Parathyroid adenoma (tissue), 2 donors: ENCODE measurements around the gene AHSG.

Experiments used
- H2AFZ ChIP-seq: fragments of 300-600 bp; sonication (generic); one replicate; pipeline ENCODE4 v1.7.0; 2017; ENCODE audit warnings: antibody characterized with exemption, mild to moderate bottlenecking
- H3K27ac ChIP-seq: fragments of 300-600 bp; sonication (generic); one replicate; pipeline ENCODE4 v1.7.0; 2017
- H3K27me3 ChIP-seq: fragments of 300-600 bp; sonication (generic); one replicate; pipeline ENCODE4 v1.7.0; 2017; ENCODE audit warnings: low read length; ENCODE audit not compliant: control insufficient read depth, insufficient read depth
- H3K36me3 ChIP-seq: fragments of 300-600 bp; sonication (generic); one replicate; pipeline ENCODE4 v1.7.0; 2017; ENCODE audit warnings: low read length; ENCODE audit not compliant: control insufficient read depth, insufficient read depth
- H3K4me1 ChIP-seq: fragments of 300-600 bp; sonication (generic); one replicate; pipeline ENCODE4 v1.7.0; 2017; ENCODE audit warnings: control low read depth
- H3K4me2 ChIP-seq: fragments of 300-600 bp; sonication (generic); one replicate; pipeline ENCODE4 v1.7.0; 2017; ENCODE audit warnings: low read length
- H3K4me3 ChIP-seq: fragments of 300-600 bp; sonication (generic); one replicate; pipeline ENCODE4 v1.7.0; 2017; ENCODE audit warnings: low read depth, low read length
- H3K79me2 ChIP-seq: fragments of 300-600 bp; sonication (generic); one replicate; pipeline ENCODE4 v1.7.0; 2017; ENCODE audit warnings: control low read depth
- H3K9ac ChIP-seq: fragments of 300-600 bp; sonication (generic); one replicate; pipeline ENCODE4 v1.7.0; 2017; ENCODE audit warnings: mild to moderate bottlenecking
- H3K9me3 ChIP-seq: fragments of 300-600 bp; sonication (generic); one replicate; pipeline ENCODE4 v1.7.0; 2017; ENCODE audit warnings: low read length; ENCODE audit not compliant: control insufficient read depth
- TF ChIP-seq, protein P1 (sequence below): fragments of 300-600 bp; sonication (generic); IDR thresholded peaks from one replicate; pipeline ENCODE4 v1.7.0; 2017; ENCODE audit warnings: antibody characterized with exemption, mild to moderate bottlenecking
- donor health status: primary hyperparathyroidism.

The AHSG gene

DNA sequence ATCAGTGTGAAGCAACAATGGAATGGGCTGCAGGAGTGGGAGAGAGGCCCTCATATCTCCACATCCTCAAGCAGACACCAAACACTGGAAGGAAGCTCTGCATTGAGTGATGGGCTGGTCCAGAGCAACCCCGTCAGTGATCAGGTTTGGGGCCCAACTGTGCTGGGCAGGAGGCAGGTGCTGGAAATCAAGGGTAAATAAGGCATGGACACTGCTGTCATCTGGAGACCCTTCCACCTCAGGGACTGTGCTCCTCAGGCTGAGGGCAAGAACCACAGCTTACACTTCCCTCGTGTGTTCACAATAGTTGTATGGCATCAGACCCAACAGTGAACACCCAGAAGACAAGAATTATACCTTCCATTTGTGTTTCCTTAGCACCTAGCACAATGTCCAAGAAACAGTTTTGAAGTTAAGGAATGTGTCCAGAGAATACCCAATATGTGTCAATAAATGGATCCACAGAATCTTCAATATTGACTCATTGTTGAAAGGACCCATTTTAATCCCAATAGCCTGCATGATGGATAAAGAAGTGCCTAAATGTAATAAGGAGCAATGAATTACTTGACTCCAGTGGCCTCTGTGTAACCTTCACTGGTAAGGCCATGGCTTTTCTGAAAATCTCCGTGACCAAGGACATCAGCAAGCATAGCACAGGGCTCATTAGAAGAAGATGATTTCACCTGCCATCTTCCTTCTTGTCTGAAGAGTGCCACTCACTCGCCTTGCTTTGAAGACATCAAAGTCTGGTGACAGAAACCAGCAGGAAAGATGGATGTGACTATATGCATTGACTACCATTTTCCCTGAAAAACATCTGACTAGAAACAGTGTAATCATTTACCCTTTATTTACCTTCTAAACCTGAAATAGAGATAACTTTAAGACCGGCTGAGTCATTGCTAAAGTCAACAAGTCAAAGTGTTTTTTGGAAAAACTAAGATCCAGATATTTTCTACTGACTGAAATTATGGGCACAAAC lies 7.0 kb upstream of the AHSG start:
- Histone ChIP-seq H3K27ac (no peak overlapping the region), H3K27me3 (no peaks in the 10 kb centered on the region), H3K9ac (no peak overlapping the region), H3K79me2 (no peaks in the 10 kb centered on the region), H2AFZ (no peak overlapping the region), H3K4me3 (no peak overlapping the region), H3K4me2 (no peak overlapping the region), H3K4me1 (no peaks in the 10 kb centered on the region), H3K36me3 (no peaks in the 10 kb centered on the region), H3K9me3 (no peaks in the 10 kb centered on the region)
- TF ChIP-seq, protein P1, sequence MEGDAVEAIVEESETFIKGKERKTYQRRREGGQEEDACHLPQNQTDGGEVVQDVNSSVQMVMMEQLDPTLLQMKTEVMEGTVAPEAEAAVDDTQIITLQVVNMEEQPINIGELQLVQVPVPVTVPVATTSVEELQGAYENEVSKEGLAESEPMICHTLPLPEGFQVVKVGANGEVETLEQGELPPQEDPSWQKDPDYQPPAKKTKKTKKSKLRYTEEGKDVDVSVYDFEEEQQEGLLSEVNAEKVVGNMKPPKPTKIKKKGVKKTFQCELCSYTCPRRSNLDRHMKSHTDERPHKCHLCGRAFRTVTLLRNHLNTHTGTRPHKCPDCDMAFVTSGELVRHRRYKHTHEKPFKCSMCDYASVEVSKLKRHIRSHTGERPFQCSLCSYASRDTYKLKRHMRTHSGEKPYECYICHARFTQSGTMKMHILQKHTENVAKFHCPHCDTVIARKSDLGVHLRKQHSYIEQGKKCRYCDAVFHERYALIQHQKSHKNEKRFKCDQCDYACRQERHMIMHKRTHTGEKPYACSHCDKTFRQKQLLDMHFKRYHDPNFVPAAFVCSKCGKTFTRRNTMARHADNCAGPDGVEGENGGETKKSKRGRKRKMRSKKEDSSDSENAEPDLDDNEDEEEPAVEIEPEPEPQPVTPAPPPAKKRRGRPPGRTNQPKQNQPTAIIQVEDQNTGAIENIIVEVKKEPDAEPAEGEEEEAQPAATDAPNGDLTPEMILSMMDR = no peak

GRCh38 chr3:186608624-186609215 lies 4.1 kb upstream of the AHSG start:
- Histone ChIP-seq H3K79me2 (no peaks in the 10 kb centered on the region), H3K9ac (no peak overlapping the region), H3K4me3 (no peak overlapping the region), H3K27ac (no peak overlapping the region), H3K4me2 (no peak overlapping the region), H3K4me1 (no peaks in the 10 kb centered on the region), H3K27me3 (no peaks in the 10 kb centered on the region), H2AFZ (no peak overlapping the region), H3K9me3 (no peaks in the 10 kb centered on the region), H3K36me3 (no peaks in the 10 kb centered on the region)
- TF ChIP-seq, protein P1 = no peak

GRCh38 chr3:186609247-186609868 lies 3.5 kb upstream of the AHSG start:
- Histone ChIP-seq H3K9me3 (no peaks in the 10 kb centered on the region), H3K36me3 (no peaks in the 10 kb centered on the region), H3K27ac (no peak overlapping the region), H2AFZ (no peak overlapping the region), H3K4me2 (no peak overlapping the region), H3K4me1 (no peaks in the 10 kb centered on the region), H3K4me3 (no peak overlapping the region), H3K27me3 (no peaks in the 10 kb centered on the region), H3K79me2 (no peaks in the 10 kb centered on the region), H3K9ac (no peak overlapping the region)
- TF ChIP-seq, protein P1 = no peak

GRCh38 chr3:186612065-186612464 lies 795 bp upstream of the AHSG start:
- Histone ChIP-seq H3K27me3 (no peaks in the 10 kb centered on the region), H3K4me2 (no peak overlapping the region), H3K36me3 (no peaks in the 10 kb centered on the region), H3K4me1 (no peaks in the 10 kb centered on the region), H3K9me3 (no peaks in the 10 kb centered on the region), H2AFZ (no peak overlapping the region), H3K27ac (no peak overlapping the region), H3K79me2 (no peaks in the 10 kb centered on the region), H3K4me3 (no peak overlapping the region), H3K9ac (no peak overlapping the region)
- TF ChIP-seq, protein P1 = no peak
